GM15510 (cell line): ENCODE data around the gene ZNF675.
A peak's percentile ranks its signal among the peaks of the same experiment; 100 is the strongest.

Source experiments
- POLR2A ChIP-seq: IDR thresholded peaks from 3 replicates; pipeline ENCODE4 v1.6.1; 2011; ENCODE audit warnings: borderline replicate concordance; ENCODE audit not compliant: insufficient read length; ENCODE audit errors: extremely low read depth

ZNF675 gene

DNA sequence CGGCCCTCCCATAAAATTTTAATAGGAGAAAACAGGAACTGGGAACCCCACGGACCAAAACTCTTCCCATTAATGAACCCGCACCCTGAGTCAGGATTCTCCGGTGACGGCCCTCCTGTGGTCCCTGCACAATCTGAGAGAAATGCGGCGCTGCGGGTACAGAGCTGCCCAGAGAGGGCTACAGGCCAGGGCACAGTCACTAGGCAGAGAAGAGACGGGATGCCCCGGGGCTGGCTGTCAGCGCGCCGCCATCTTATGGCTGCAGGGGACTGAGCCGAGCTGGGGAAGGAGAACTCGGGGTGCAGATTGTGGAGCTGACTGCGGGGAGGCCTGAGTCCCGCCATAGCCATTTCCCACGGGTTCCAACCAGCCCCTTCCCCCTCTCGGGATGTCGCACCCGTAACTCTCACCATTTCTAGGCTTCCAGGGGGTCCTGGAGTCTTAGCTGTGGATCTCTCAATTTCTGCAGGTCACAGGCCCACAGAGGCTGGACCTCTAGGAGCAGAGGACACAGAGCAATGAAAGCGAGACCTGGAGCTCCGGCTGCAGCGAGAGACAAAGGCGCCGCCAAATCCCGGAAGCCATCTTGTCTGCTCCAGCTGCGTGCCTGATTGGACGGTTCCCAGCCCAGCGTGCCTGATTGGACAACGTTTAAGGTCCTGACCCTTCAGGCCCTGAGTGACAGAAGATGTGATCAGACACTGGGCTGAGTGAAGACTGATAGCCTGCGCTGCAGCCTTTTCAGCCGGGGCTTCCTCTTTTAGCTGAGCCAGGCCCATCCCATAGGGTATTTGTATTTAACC, at the start of gene ZNF675:
Gene ZNF675, minus strand, starts transcription at position 592 of the 803 bp plus-strand sequence. Its CDS starts 179 bp downstream, at position 413.
- TF ChIP-seq POLR2A, result peak; percentile 75

DNA sequence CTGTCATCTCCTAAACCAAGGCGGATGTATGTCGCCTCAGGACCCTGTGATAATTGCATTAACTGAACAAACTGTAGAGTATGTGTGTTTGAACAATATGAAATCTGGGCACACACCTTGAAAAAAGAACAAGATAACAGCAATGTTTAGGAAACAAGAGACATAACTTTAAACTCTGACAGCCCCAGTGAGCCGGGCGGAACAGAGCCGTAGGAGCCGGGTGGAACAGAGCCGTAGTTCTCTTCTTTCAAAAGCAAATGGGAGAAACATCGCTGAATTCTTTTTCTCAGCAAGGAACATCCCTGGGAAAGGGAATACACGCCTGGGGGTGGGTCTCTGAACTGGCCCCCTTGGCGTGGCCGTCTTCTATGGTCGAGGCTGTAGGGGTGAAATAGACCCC, 31.8 kb upstream of the ZNF675 start:
- TF ChIP-seq POLR2A, result no peak

DNA sequence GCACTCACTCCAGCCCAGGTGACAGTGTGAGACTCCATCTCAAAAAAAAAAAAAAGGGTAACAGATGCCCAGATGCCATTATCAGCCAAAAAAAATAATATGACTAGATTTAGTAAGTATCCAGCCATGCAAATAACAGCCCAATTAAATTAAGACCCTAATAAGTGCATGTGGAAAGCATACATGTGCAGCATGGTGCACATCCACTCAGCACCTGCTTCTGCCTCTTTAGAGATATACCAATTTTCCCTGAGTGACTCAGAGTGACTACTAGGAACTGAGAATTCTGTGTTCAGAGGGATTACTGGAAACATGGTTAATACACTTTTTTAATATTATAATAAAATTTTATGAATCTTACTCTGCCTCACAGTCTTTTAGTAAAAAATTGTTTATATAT, 29.8 kb upstream of the ZNF675 start:
- no peak for TF ChIP-seq POLR2A

DNA sequence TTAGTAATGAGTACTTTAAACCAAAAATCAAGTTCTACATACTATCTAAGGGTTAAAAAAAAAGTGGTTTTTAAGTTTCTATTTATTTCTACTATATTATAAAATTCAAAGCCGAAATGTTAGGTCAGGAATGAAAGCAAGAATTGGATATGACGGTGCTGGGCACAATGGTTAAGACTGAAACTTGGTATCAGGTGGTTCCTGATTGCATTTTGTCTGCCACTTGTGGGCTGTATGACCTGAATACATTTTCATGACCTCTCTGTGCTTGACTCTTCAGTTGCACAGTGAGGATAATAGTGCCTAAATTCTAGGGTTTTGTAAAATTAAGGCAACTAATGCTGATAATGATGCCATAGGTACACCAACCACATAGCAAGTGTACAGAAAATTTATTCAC, 22.3 kb upstream of the ZNF675 start:
- TF ChIP-seq POLR2A, result no peak

DNA sequence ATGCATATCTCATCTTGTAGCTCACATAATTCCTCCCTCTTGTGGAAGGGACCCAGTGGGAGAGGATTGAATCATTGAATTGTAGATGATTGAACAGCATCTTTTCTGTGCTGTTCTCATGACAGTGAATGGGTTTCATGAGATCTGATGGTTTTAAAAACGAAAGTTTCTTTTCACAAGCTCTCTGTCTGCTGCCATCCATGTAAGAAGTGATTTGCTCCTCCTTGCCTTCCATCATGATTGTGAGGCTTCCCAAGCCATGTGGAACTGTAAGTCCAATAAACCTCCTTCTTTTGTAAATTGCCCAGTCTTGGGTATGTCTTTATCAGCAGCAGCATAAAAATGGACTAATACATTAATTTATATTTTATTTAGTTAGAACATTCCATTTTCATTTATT, 19.6 kb upstream of the ZNF675 start:
- no peak for TF ChIP-seq POLR2A

DNA sequence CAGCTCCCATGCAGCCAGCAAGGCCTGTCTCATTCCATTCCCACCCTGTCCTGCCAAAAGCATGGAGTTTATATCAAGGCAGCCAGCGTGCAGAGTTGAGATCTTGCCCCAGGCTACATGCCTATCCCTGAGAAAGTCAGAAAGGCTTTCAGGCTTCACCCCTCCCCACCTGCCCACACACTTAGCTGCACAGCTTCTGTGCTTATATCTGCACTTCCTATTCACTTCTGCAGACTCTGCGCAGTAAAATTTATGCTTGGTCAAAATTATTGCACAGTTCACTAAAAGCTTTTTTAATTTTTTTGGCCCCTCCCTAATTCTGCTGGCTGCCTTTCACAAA, 12.5 kb upstream of the ZNF675 start:
- no peak for TF ChIP-seq POLR2A

DNA sequence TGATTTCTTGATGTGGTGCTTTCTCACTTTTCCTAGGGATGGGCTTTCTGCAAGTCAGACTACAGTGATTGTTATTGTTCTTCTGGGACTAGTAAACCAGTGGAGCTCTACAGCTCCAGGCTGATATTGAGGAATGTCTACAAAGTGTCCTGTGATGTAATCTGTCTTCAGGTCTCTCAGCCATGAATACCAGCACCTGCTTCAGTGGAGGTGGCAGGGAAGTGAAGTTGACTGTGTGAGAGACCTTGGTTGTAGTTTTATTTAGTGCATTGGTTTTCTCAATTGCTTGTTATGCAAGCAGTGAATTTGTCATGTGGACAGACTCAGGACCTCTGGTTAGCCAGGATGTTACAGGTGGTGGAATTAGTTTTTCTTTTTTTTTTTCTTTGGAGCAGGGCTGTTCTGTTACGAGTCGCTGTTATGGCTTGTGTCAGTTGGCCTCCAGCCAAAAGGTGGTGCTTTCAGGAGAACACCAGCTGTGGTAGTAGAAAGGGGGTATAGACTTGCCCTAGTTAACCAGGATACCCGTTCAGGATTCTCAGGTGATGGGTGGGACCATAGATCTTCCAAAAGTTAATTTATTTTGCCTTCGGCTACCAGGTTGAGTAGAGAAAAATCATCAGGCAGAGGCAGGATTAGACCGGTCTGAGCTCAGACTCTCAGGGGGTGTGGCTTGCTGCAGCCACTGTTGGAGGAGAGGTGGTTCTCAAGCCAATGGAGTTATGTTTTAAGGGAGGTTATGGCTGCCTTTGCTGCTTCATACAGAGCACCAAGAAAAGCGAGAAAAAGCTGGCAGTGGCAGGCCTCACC, 11.9 kb upstream of the ZNF675 start:
- no peak for TF ChIP-seq POLR2A

DNA sequence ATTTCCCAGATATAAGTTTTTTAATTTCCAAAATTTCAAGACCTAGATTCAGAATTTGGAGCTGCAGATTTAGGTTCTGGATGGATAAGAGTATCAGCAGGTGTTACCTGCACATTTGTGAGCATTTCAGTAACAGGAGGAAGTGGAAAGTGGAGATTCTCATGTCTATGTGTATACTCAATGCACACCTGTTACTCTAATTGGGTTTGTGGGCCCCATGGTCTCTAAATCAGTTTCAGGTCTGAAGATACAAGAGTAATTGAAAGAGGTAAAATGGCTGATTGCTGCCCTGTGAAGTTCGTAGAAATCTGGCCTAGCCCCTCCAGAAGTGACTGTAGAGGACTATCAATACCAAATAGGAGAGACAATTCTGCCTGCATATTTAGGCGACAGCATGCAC, 13.9 kb downstream of the ZNF675 start:
- no peak for TF ChIP-seq POLR2A

DNA sequence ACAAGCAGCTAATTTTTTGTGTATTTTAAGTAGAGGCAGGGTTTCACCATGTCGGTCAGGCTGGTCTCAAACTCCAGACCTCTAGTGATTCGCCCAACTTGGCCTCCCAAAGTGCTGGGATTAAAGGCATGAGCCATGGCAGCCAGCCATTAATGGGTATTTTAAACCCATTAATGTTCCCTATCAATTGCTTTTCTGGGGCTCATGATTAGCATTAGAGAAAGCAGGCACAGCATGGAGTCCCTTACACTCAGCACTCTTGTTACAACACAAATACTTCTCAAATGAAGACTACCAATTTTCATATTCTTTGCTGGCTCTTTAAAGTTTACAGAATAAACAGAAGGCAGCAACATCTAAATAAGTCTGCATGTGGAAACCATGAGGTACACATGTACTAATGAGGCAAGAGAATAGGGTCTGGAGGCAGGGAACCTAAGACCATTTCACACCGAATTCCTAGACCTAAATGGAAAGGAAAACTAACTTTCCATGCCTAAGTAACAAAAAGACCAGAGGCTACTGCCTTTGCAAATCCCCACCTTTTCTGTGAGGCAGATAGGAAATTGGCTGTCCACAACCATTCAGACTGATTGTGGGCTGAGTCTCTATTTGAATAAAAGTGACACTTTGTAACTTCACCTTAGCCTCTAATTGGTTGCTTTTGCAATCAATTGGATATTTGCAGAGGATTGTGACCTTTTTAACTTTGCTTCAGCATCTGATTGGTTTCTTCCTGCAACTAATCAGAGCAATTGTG, 21.2 kb downstream of the ZNF675 start:
- no peak for TF ChIP-seq POLR2A
